ENCODE results near the gene FOXC1. TPM values are rescaled to one million over a fixed set of nuclear protein-coding genes. Genes with fewer than 3 reads are reported as not detected.

The FOXC1 gene
- total and polyA plus RNA-seq, 2 donors from 2014 or later, result 18.0 to 58.5 TPM

GRCh38 chr6:1657771-1658165 lies 48.1 kb downstream of the FOXC1 start:
- no peak for TF ChIP-seq CTCF (IDR thresholded peaks at IDR 0.05; ENCODE audit: borderline replicate concordance, extremely low read depth, insufficient read depth)

GRCh38 chr6:1658212-1659005 lies 48.7 kb downstream of the FOXC1 start:
- H3K27me3 ChIP-seq (ENCODE audit: control insufficient read depth, insufficient read depth, low read length), result no peaks in the 10 kb centered on the region
- H3K4me1 ChIP-seq (ENCODE audit: control insufficient read depth in 2 of 3, insufficient read depth in 2 of 3, low read depth in 1 of 3, low read length in 3 of 3), result peaks cover 0 to 2% (median 0%) of the 10 kb centered on the region in 3 donors
- no peak for FAIRE-seq
- no peak overlapping the region for H3K9ac ChIP-seq (ENCODE audit: low read length in 3 of 3)
- H3K27ac ChIP-seq (ENCODE audit: low read depth in 2 of 2, low read length in 2 of 2), result no peak overlapping the region
- DNase-seq, result no peak
- intact Hi-C loops (cut with DNase I), result no loop called here
- no peak for TF ChIP-seq CTCF (IDR thresholded peaks at IDR 0.05; ENCODE audit: borderline replicate concordance, extremely low read depth, insufficient read depth)
- no peak overlapping the region for H3K4me3 ChIP-seq (ENCODE audit: low read length in 3 of 3)
- H3K9me3 ChIP-seq (ENCODE audit: control insufficient read depth in 2 of 3, insufficient read depth in 1 of 3, low read length in 3 of 3), result no peaks in the 10 kb centered on the region
- H3K36me3 ChIP-seq (ENCODE audit: control insufficient read depth in 2 of 3, insufficient read depth in 3 of 3, low read length in 3 of 3), result no peaks in the 10 kb centered on the region

More at GRCh38 chr6:1657771-1658165, 48.1 kb downstream of the FOXC1 start:
- intact Hi-C loops (cut with DNase I), result no loop called here
- H3K9me3 ChIP-seq (ENCODE audit: control insufficient read depth in 2 of 3, insufficient read depth in 1 of 3, low read length in 3 of 3), result no peaks in the 10 kb centered on the region
- FAIRE-seq (no peak), DNase-seq (peak in 4 of 5 donors; percentile 65 to 83 (median 72))
- no peaks in the 10 kb centered on the region for H3K27me3 ChIP-seq (ENCODE audit: control insufficient read depth, insufficient read depth, low read length)
- peaks cover 0 to 2% (median 0%) of the 10 kb centered on the region in 3 donors for H3K4me1 ChIP-seq (ENCODE audit: control insufficient read depth in 2 of 3, insufficient read depth in 2 of 3, low read depth in 1 of 3, low read length in 3 of 3)
- no peaks in the 10 kb centered on the region for H3K36me3 ChIP-seq (ENCODE audit: control insufficient read depth in 2 of 3, insufficient read depth in 3 of 3, low read length in 3 of 3)
- no peak overlapping the region for H3K4me3 ChIP-seq (ENCODE audit: low read length in 3 of 3)
- no peak overlapping the region for H3K27ac ChIP-seq (ENCODE audit: low read depth in 2 of 2, low read length in 2 of 2)
- H3K9ac ChIP-seq (ENCODE audit: low read length in 3 of 3), result no peak overlapping the region

- Histone ChIP-seq H3K36me3 (ENCODE audit: control insufficient read depth in 2 of 3, insufficient read depth in 3 of 3, low read length in 3 of 3) (no peaks in the 10 kb centered on the region), H3K27ac (ENCODE audit: low read depth in 2 of 2, low read length in 2 of 2) (no peak overlapping the region), H3K4me3 (ENCODE audit: low read length in 3 of 3) (no peak overlapping the region), H3K9ac (ENCODE audit: low read length in 3 of 3) (no peak overlapping the region), H3K27me3 (ENCODE audit: control insufficient read depth, insufficient read depth, low read length) (no peaks in the 10 kb centered on the region), H3K4me1 (ENCODE audit: control insufficient read depth in 2 of 3, insufficient read depth in 2 of 3, low read depth in 1 of 3, low read length in 3 of 3) (peaks cover 0 to 2% (median 0%) of the 10 kb centered on the region in 3 donors), H3K9me3 (ENCODE audit: control insufficient read depth in 2 of 3, insufficient read depth in 1 of 3, low read length in 3 of 3) (no peaks in the 10 kb centered on the region)
- DNase-seq (no peak), FAIRE-seq (no peak)
- TF ChIP-seq CTCF (IDR thresholded peaks at IDR 0.05; ENCODE audit: borderline replicate concordance, extremely low read depth, insufficient read depth), result no peak
- intact Hi-C loops (cut with DNase I), result no loop called here
Observed at GRCh38 chr6:1659816-1660215, 50.1 kb downstream of the FOXC1 start.
